ENCODE data around the gene PLOD2.

DNA sequence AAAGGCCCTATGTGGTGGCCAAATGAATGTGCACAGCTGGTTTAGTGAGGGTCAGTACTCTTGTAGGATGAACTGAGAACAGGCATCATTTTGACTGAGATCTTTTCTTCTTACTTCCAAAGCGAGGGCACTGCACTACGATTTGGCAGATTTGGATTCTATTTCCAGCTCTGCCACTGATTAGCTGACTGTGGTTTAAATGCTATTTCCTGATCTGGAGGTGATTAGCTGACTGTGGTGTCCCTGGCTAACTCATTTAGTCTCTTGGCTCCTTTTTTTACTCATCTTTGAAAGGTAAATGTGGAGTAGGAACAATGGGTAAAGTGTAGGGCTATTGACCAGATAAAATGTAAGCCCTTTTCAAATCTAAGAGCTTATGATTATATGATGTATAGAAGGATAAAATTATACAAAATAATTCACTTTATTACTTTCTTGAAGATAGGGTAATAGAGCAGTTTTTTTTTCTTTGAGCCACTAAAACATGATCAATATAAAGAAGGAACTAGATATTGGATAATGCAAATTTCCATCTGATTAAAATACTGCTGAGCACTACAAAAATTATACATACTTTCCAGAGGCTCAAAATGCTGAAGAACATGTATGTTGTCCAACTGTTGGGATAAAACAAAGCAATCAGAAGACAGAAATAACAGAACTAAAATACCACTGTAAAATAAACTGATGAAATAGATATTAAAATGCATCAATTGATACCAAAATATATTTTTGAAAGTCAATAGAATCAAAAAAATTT is 39.7 kb upstream of the PLOD2 start:
- no peak for TF ChIP-seq POLR2AphosphoS5 (IDR thresholded peaks at IDR 0.05; ENCODE audit: low read depth, low read length)
- TF ChIP-seq SPI1 (IDR thresholded peaks at IDR 0.05; ENCODE audit: low read depth, low read length), result no peak
- no peak for TF ChIP-seq POLR2A (IDR thresholded peaks at IDR 0.05; ENCODE audit: low read depth, low read length)
- TF ChIP-seq POU2F2 (IDR thresholded peaks at IDR 0.05; ENCODE audit: low read depth, low read length), result no peak
- TF ChIP-seq TAF1 (IDR thresholded peaks at IDR 0.05; ENCODE audit: low read depth, low read length), result no peak
